GM08714 (cell line): ENCODE measurements around the gene METTL1.

ENCODE experiments used
- H3K4me3 ChIP-seq: fragments of 200-500 bp; sonication (Bioruptor generic); 2 replicates; pipeline ENCODE4 v1.5.1; 2014; ENCODE audit warnings: mild to moderate bottlenecking, low read length, inconsistent platforms
- ZNF274 ChIP-seq: IDR thresholded peaks from 2 replicates; pipeline ENCODE4 v1.6.1; 2012; ENCODE audit warnings: mild to moderate bottlenecking, low read depth, low read length

Gene METTL1

DNA sequence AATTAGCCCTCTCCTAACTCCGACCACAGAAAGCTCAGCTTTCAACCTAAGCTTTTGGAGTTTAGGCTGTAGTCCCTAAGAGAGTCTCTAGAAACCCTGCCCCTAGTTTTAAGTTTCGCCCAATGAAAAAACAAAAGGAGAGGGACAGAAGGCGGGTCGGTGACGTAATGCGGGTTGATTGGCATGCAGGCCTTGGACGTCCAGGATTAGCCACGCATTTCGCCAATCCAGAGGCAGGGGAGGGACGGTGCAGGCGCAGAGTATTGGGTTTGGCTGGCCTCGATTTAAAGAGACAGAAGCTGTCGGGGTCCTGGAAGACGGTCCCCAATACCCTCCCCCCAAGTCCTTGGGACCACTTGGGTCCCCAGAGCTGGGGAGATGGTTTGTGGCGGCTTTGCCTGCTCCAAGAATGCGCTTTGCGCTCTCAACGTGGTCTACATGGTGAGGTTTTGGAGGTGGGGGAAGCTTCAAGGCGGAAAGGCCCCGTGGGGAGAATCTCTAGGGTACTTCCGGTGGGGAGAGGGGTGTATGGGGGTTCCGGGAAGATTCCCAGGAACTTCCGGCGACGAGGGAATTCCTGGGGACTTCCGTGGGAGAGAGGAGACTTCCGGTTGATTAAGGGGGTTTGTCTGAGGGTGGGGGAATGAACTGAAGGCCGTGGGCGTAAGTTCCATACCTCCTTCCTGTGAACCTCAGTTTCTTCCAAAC is 27.0 kb downstream of the METTL1 start, which contains the start of gene TSPAN31:
Gene TSPAN31 (plus strand): TSS at position 263 of the 708 bp plus-strand sequence. CDS start 116 bp downstream, at position 379.
- TF ChIP-seq ZNF274 = no peak

DNA sequence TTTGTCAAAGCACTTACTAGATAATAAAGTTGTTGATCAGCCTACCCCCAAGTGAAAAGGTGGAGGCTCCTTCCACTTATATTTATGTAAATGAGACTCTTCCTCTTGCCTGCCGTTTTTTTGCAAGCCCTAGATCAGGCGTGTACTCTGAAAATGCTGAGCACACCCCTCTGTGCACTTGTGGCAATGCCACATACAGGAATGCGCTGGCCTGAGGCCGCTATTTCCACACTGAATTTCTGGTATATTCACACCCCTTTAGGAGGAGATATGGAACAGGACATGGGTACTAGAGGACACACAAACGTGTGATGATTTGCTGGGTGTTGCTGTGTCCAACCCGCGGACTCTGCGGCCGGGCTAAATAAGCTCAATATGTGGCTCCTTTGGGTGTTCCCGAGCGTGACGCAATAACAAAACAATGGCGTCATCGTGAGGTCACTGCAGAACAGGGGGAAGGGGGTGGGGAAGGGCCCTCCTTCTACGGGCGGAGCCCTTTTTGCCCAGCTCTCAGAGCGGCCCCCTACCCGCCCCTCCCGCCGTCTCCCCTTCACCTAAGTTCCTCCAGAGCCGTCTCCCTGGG is 27.6 kb downstream of the METTL1 start:
- TF ChIP-seq ZNF274 = no peak
- H3K4me3 ChIP-seq = peak overlapping the region; percentile 74

More for the DNA sequence above, 27.0 kb downstream of the METTL1 start, which contains the start of gene TSPAN31:
- peak within 1 kb of the TSS; percentile 74 for H3K4me3 ChIP-seq

GRCh38 chr12:57743769-57744168 is 28.1 kb downstream of the METTL1 start:
- H3K4me3 ChIP-seq = no peak overlapping the region; the same call in 1 of the 2 replicates
- no peak for TF ChIP-seq ZNF274

DNA sequence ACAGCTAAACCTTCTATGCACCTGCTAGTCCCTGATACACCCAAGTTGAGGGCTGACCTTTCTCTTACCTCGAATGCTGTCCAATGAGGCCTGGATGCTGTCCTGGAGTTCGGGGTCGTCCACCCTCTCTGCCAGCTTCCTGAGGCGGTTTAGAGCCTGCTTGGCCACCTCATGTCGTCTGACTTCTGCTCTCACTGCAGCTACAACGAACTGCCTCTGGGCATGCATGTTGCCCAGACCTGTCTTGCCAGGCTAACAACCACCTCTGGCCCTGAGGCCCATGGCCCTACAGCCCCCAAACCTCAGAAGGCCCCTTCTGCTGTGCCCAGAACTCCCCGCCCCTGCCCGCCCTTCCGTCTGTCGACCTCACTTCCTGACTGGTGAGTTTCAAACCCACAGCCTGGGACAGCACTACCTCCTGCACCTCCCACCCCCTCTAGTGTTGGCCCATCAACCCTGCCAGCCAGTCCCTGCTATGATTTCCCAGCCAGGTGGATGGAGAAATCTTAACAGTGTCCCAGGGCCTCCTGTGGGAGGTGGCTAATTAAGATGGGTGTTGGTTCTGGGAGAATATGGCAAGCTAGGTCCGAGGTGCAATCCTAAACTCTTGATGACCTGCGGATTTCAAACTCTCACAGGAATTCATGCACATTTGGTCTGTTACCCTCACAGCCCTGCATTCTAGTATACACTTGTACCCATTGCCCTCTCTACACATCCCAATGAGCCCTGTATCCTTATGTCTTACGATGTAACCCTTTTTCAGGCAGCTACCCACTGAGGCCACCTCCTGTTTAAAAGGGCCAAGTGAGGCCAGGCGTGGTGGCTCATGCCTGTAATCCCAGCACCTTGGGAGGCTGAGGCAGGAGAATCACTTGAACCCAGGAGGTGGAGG is 29.8 kb downstream of the METTL1 start:
- no peak for TF ChIP-seq ZNF274
- peak overlapping the region; percentile 60 for H3K4me3 ChIP-seq

- peak overlapping the region; percentile 60 for H3K4me3 ChIP-seq
- no peak for TF ChIP-seq ZNF274
These were observed 30.5 kb downstream of the METTL1 start for GRCh38 chr12:57741413-57741789.

GRCh38 chr12:57740656-57741412 is 31.1 kb downstream of the METTL1 start:
- H3K4me3 ChIP-seq = peak overlapping the region; percentile 60; the same call in 1 of the 2 replicates
- no peak for TF ChIP-seq ZNF274

DNA sequence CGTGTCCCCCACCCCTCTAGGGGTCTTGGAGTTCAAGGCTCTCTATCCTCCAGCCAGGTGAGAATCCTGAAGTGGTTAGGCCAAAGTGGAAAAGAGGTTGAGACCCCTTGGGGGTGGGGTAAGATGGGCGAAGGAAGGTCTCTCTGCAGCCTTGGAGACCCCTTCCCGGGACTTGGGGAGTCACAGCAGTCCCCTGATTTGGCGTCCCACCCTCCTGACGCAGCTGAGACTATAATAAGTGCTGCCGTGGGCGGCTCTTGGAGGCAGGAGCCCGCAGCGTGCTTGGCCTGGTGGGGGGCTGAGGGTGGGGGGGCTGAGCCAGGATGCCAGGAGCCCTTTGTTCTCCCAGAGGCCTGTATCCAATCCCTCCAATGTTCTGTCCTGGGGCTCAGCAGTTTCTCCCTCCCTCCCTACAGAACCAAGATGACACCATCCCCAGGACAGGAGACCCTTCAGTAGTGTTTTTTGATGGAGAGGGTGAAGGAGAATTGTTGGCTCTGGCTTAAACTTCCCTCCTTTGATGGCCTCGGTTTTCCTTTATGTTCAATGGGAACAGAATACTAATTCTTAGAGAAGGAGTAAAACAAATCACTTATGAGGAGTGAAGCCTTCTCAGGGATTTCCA is 31.9 kb downstream of the METTL1 start:
- H3K4me3 ChIP-seq = no peak overlapping the region
- TF ChIP-seq ZNF274 = no peak

GRCh38 chr12:57739387-57739786 is 32.5 kb downstream of the METTL1 start:
- no peak overlapping the region for H3K4me3 ChIP-seq

GRCh38 chr12:57738661-57739237 is 33.2 kb downstream of the METTL1 start, which contains the start of gene AGAP2:
Gene AGAP2 (minus strand): TSS chr12:57738742. CDS start chr12:57738246, 496 bp downstream.
- H3K4me3 ChIP-seq = no peak within 1 kb of the TSS
- no peak for TF ChIP-seq ZNF274

More at GRCh38 chr12:57739387-57739786, 32.5 kb downstream of the METTL1 start:
- TF ChIP-seq ZNF274 = no peak

GRCh38 chr12:57737467-57738460 is 34.1 kb downstream of the METTL1 start:
- TF ChIP-seq ZNF274 = no peak
- H3K4me3 ChIP-seq = no peak overlapping the region

DNA sequence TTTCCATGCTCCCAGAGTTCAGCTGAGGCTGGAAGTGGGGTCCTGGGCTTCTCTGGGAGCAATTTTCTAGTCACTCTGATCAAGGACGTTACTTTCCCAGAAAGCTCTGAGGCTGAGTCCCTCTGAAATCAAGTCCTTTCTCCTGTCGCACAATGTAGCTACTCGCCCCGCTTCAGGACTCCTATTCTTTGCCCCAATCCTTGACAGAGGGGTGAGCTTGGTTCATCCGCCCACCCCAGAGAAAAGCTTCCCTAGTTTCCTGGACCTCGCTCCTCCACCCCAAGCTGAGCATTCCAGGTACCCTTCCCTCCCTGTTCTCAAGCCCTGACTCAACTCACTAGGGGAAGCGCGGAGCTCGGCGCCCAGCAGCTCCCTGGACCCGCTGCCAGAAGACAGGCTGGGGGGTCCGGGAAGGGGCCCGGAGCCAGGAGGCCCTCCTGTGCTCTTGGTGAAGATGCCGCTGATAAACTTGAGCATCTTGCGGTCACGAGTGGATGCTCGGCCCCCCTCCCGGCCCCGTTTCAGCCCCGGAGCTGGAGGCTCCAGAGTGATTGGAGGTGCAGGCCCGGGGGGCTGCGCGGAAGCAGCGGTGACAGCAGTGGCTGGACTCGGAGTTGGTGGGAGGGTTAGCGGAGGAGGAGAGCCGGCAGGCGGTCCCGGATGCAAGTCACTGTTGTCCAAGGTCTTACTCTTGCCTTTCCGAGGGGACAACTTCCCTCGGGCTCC is 35.0 kb downstream of the METTL1 start:
- H3K4me3 ChIP-seq = no peak overlapping the region
- no peak for TF ChIP-seq ZNF274
